LNCaP clone FGC (cell line): ENCODE measurements around the gene ARID5B.

Experiments used
- DNase-seq: peaks from one replicate; pipeline ENCODE4 v3.0.0-alpha.2; 2011; ENCODE audit warnings: low read depth
- H3K4me3 ChIP-seq: 2 replicates; pipeline ENCODE4 v1.5.1; 2011; ENCODE audit warnings: mild to moderate bottlenecking, low read depth, low read length, control low read depth
- CTCF ChIP-seq: IDR thresholded peaks from 2 replicates; pipeline ENCODE4 v1.5.1; 2012; ENCODE audit warnings: mild to moderate bottlenecking; ENCODE audit not compliant: control insufficient read depth, insufficient read depth; ENCODE audit errors: extremely low read depth

ARID5B gene

GRCh38 chr10:62056698-62057097 is 155.2 kb downstream of the ARID5B start:
- DNase-seq = no peak
- TF ChIP-seq CTCF = no peak
- H3K4me3 ChIP-seq = no peak overlapping the region

GRCh38 chr10:62057359-62057758 is 155.9 kb downstream of the ARID5B start:
- H3K4me3 ChIP-seq = no peak overlapping the region
- DNase-seq = no peak
- no peak for TF ChIP-seq CTCF

- TF ChIP-seq CTCF = no peak
- DNase-seq = no peak
- no peak overlapping the region for H3K4me3 ChIP-seq
These were observed 156.4 kb downstream of the ARID5B start for GRCh38 chr10:62057850-62058249.

GRCh38 chr10:62058476-62058875 is 157.0 kb downstream of the ARID5B start:
- DNase-seq = no peak
- H3K4me3 ChIP-seq = no peak overlapping the region
- TF ChIP-seq CTCF = no peak

GRCh38 chr10:62058896-62059216 is 157.4 kb downstream of the ARID5B start:
- no peak for TF ChIP-seq CTCF
- no peak for DNase-seq
- no peak overlapping the region for H3K4me3 ChIP-seq

- TF ChIP-seq CTCF = no peak
- H3K4me3 ChIP-seq = no peak overlapping the region
These were observed 157.9 kb downstream of the ARID5B start for GRCh38 chr10:62059217-62059920.

GRCh38 chr10:62062028-62062427 is 160.5 kb downstream of the ARID5B start:
- TF ChIP-seq CTCF = no peak
- no peak for DNase-seq

More at GRCh38 chr10:62059217-62059920, 157.9 kb downstream of the ARID5B start:
- DNase-seq = no peak

More at GRCh38 chr10:62062028-62062427, 160.5 kb downstream of the ARID5B start:
- no peak overlapping the region for H3K4me3 ChIP-seq
